Measurements from ENCODE around the gene SMARCD2.

The SMARCD2 gene

GRCh38 chr17:63832455-63832854, 10.0 kb downstream of the SMARCD2 start:
- no peak for DNase-seq
- H3K36me3 ChIP-seq, result peaks cover 89% of the 10 kb centered on the region
- no peaks in the 10 kb centered on the region for H3K9me3 ChIP-seq
- H3K4me1 ChIP-seq, result peaks cover 7% of the 10 kb centered on the region
- H3K27me3 ChIP-seq, result no peaks in the 10 kb centered on the region
- peak; percentile 16; the same call in 1 of the 2 replicates for TF ChIP-seq CTCF (IDR thresholded peaks at IDR 0.05; ENCODE audit: low read depth, low read length)
- H3K4me3 ChIP-seq (ENCODE audit: low read depth, low read length), result no peak overlapping the region

- DNase-seq, result no peak
- Histone ChIP-seq H3K36me3 (peaks cover 84% of the 10 kb centered on the region), H3K9me3 (no peaks in the 10 kb centered on the region), H3K27me3 (no peaks in the 10 kb centered on the region), H3K4me3 (ENCODE audit: low read depth, low read length) (no peak overlapping the region), H3K4me1 (peaks cover 7% of the 10 kb centered on the region)
- no peak for TF ChIP-seq CTCF (IDR thresholded peaks at IDR 0.05; ENCODE audit: low read depth, low read length)
Observed at GRCh38 chr17:63832014-63832413, 10.5 kb downstream of the SMARCD2 start.

GRCh38 chr17:63831505-63831904, 11.0 kb downstream of the SMARCD2 start:
- TF ChIP-seq CTCF (IDR thresholded peaks at IDR 0.05; ENCODE audit: low read depth, low read length), result no peak
- no peak for DNase-seq
- peaks cover 79% of the 10 kb centered on the region for H3K36me3 ChIP-seq
- no peak overlapping the region for H3K4me3 ChIP-seq (ENCODE audit: low read depth, low read length)
- H3K4me1 ChIP-seq, result peaks cover 7% of the 10 kb centered on the region
- H3K9me3 ChIP-seq, result no peaks in the 10 kb centered on the region
- no peaks in the 10 kb centered on the region for H3K27me3 ChIP-seq

GRCh38 chr17:63830904-63831491, 11.5 kb downstream of the SMARCD2 start:
- no peak for DNase-seq
- peaks cover 77% of the 10 kb centered on the region for H3K36me3 ChIP-seq
- no peak for TF ChIP-seq CTCF (IDR thresholded peaks at IDR 0.05; ENCODE audit: low read depth, low read length)

GRCh38 chr17:63830278-63830677, 12.2 kb downstream of the SMARCD2 start:
- Histone ChIP-seq H3K36me3 (peaks cover 77% of the 10 kb centered on the region), H3K4me3 (ENCODE audit: low read depth, low read length) (no peak overlapping the region), H3K9me3 (no peaks in the 10 kb centered on the region), H3K4me1 (peaks cover 6% of the 10 kb centered on the region), H3K27me3 (no peaks in the 10 kb centered on the region)
- no peak for DNase-seq
- no peak for TF ChIP-seq CTCF (IDR thresholded peaks at IDR 0.05; ENCODE audit: low read depth, low read length)

More at GRCh38 chr17:63830904-63831491, 11.5 kb downstream of the SMARCD2 start:
- Histone ChIP-seq H3K4me1 (peaks cover 7% of the 10 kb centered on the region), H3K9me3 (no peaks in the 10 kb centered on the region), H3K4me3 (ENCODE audit: low read depth, low read length) (no peak overlapping the region), H3K27me3 (no peaks in the 10 kb centered on the region)

- peak overlapping the region; percentile 94 for H3K4me3 ChIP-seq (ENCODE audit: low read depth, low read length)
- no peak for TF ChIP-seq CTCF (IDR thresholded peaks at IDR 0.05; ENCODE audit: low read depth, low read length)
- no peaks in the 10 kb centered on the region for H3K27me3 ChIP-seq
- no peak for DNase-seq
- no peaks in the 10 kb centered on the region for H3K9me3 ChIP-seq
- H3K36me3 ChIP-seq, result peaks cover 80% of the 10 kb centered on the region
- H3K4me1 ChIP-seq, result no peaks in the 10 kb centered on the region; the same call in none of the 2 replicates
Observed at GRCh38 chr17:63828936-63829335, 13.5 kb downstream of the SMARCD2 start.

Data from BE2C (cell line).